H1 (cell line): ENCODE data around the gene GUF1. TPM values are rescaled to one million over a fixed set of nuclear protein-coding genes. Genes with fewer than 3 reads are reported as not detected.

ENCODE experiments used
- CTCF ChIA-PET: fragments of 300-600 bp; sonication (Branson Sonifier 250); formaldehyde crosslinking; loops from one replicate; lab custom pipeline; 2021; ENCODE audit not compliant: partially characterized antibody; lab: Charles Lee
- POLR2A ChIA-PET: fragments of 300-600 bp; sonication (Branson Sonifier 250); formaldehyde crosslinking; loops from one replicate; lab custom pipeline; 2021; ENCODE audit warnings: inconsistent platforms; ENCODE audit not compliant: partially characterized antibody; lab: Charles Lee
- DNase-seq, 2 experiments: peaks; one replicate each; pipeline versions ENCODE4 v3.0.0 to v3.0.0-alpha.2; 2010 to 2022; ENCODE audit warnings: low spot score in 2 of 2, low read depth in 1 of 2, mixed read lengths in 1 of 2
- FAIRE-seq: peaks from 2 replicates; lab custom pipeline; 2011; peaks lifted over from hg19 to GRCh38; lab: Jason Lieb, UNC
- H2AFZ ChIP-seq: 2 replicates; pipeline ENCODE4 v1.8.1; 2012; ENCODE audit warnings: low read length, inconsistent platforms
- H2AK5ac ChIP-seq: 2 replicates; pipeline ENCODE4 v1.6.1; 2013; ENCODE audit warnings: low read depth, low read length
- H2BK120ac ChIP-seq: replicated peaks from 2 replicates; pipeline ENCODE3; 2013; ENCODE audit warnings: low read depth, low read length, inconsistent platforms
- H2BK12ac ChIP-seq: 2 replicates; pipeline ENCODE4 v1.6.1; 2013; ENCODE audit warnings: low read depth, low read length
- H2BK15ac ChIP-seq: 2 replicates; pipeline ENCODE4 v1.6.1; 2013; ENCODE audit warnings: low read length
- H2BK20ac ChIP-seq: 2 replicates; pipeline ENCODE4 v1.6.1; 2013; ENCODE audit warnings: low read length
- H2BK5ac ChIP-seq: 2 replicates; pipeline ENCODE4 v1.6.1; 2013; ENCODE audit warnings: low read depth, low read length
- H3K14ac ChIP-seq: 2 replicates; pipeline ENCODE4 v1.6.1; 2013; ENCODE audit warnings: inconsistent platforms; ENCODE audit not compliant: insufficient read length
- H3K18ac ChIP-seq: 2 replicates; pipeline ENCODE4 v1.6.1; 2013; ENCODE audit warnings: low read length; ENCODE audit errors: extremely low read depth
- H3K23ac ChIP-seq: 2 replicates; pipeline ENCODE4 v1.6.1; 2013; ENCODE audit warnings: inconsistent platforms; ENCODE audit not compliant: insufficient read length
- H3K23me2 ChIP-seq: 2 replicates; pipeline ENCODE4 v1.6.1; 2013; ENCODE audit warnings: low read depth, low read length
- H3K27ac ChIP-seq: 2 replicates; pipeline ENCODE4 v1.6.1; 2011; ENCODE audit warnings: low read depth, low read length, inconsistent platforms
- H3K27me3 ChIP-seq, 4 experiments: replicated peaks in 1 of 4; 1 replicate in 1 of 4; 2 replicates in 3 of 4; pipeline versions ENCODE4 v1.6.1 to v1.8.1; 2011 to 2013; ENCODE audit warnings: low read length in 3 of 4, mild to moderate bottlenecking in 3 of 4, inconsistent platforms in 2 of 4, mixed read lengths in 2 of 4, moderate library complexity in 1 of 4; ENCODE audit not compliant: control insufficient read depth in 3 of 4, insufficient read depth in 3 of 4; ENCODE audit errors: extremely low read depth in 1 of 4
- H3K36me3 ChIP-seq, 4 experiments: 2 replicates each; pipeline versions ENCODE4 v1.6.1 to v1.8.1; 2011 to 2013; ENCODE audit warnings: mild to moderate bottlenecking in 4 of 4, low read length in 3 of 4, moderate library complexity in 2 of 4, control low read depth in 1 of 4, inconsistent platforms in 1 of 4; ENCODE audit not compliant: insufficient read depth in 4 of 4, control insufficient read depth in 2 of 4
- H3K4ac ChIP-seq: replicated peaks from 2 replicates; pipeline ENCODE3; 2013; ENCODE audit warnings: low read length, low read depth, mixed read lengths, inconsistent platforms; ENCODE audit not compliant: insufficient read length
- H3K4me1 ChIP-seq, 4 experiments: replicated peaks in 1 of 4; 1 replicate in 1 of 4; 2 replicates in 3 of 4; pipeline versions ENCODE4 v1.6.1 to v1.8.1; 2011 to 2013; ENCODE audit warnings: low read length in 3 of 4, inconsistent platforms in 2 of 4, mixed read lengths in 1 of 4; ENCODE audit not compliant: insufficient read depth in 4 of 4, control insufficient read depth in 3 of 4
- H3K4me2 ChIP-seq, 2 experiments: 2 replicates each; pipeline versions ENCODE4 v1.6.1 to v1.8.1; 2011 to 2013; ENCODE audit warnings: low read depth in 2 of 2, low read length in 2 of 2, control low read depth in 1 of 2, inconsistent platforms in 1 of 2, mild to moderate bottlenecking in 1 of 2; ENCODE audit not compliant: insufficient read depth in 1 of 2
- H3K4me3 ChIP-seq, 4 experiments: fragments of 200-600, 300-600 bp in 1 of 4; sonication (generic), shearing (Covaris generic), sonication (Bioruptor Twin) in 1 of 4; 2 replicates each; pipeline versions ENCODE4 v1.5.1 to v1.8.1; 2011 to 2016; ENCODE audit warnings: low read length in 4 of 4, low read depth in 3 of 4, control low read depth in 2 of 4, inconsistent platforms in 2 of 4, mild to moderate bottlenecking in 2 of 4, mixed read lengths in 1 of 4, moderate library complexity in 1 of 4; ENCODE audit not compliant: insufficient read depth in 2 of 4; ENCODE audit errors: extremely low read depth in 1 of 4
- H3K56ac ChIP-seq: replicated peaks from 2 replicates; pipeline ENCODE3; 2013; ENCODE audit warnings: low read depth, mild to moderate bottlenecking, mixed read lengths, low read length, inconsistent platforms; ENCODE audit not compliant: insufficient read length
- H3K79me1 ChIP-seq: 2 replicates; pipeline ENCODE4 v1.6.1; 2013; ENCODE audit warnings: low read depth, low read length, control low read depth
- H3K79me2 ChIP-seq, 2 experiments: 2 replicates each; pipeline versions ENCODE4 v1.6.1 to v1.8.1; 2012 to 2013; ENCODE audit warnings: low read length in 2 of 2, mild to moderate bottlenecking in 2 of 2, inconsistent platforms in 1 of 2; ENCODE audit not compliant: insufficient read depth in 2 of 2, control insufficient read depth in 1 of 2
- H3K9ac ChIP-seq, 4 experiments: replicated peaks in 1 of 4; 1 replicate in 1 of 4; 2 replicates in 3 of 4; pipeline versions ENCODE4 v1.6.1 to v1.8.1; 2011 to 2013; ENCODE audit warnings: low read depth in 3 of 4, low read length in 3 of 4, control low read depth in 2 of 4, mild to moderate bottlenecking in 2 of 4, moderate library complexity in 2 of 4, inconsistent platforms in 1 of 4; ENCODE audit errors: extremely low read depth in 1 of 4
- H3K9me3 ChIP-seq, 2 experiments: 2 replicates each; pipeline versions ENCODE4 v1.6.1 to v1.8.1; 2012 to 2013; ENCODE audit warnings: mild to moderate bottlenecking in 2 of 2, moderate library complexity in 2 of 2, control low read depth in 1 of 2, inconsistent platforms in 1 of 2, low read depth in 1 of 2, low read length in 1 of 2, mixed read lengths in 1 of 2; ENCODE audit not compliant: insufficient read depth in 2 of 2
- H4K20me1 ChIP-seq, 2 experiments: replicated peaks in 1 of 2; 2 replicates each; pipeline versions ENCODE3 to v1.8.1; 2011 to 2013; ENCODE audit warnings: inconsistent platforms in 2 of 2, low read length in 2 of 2, mild to moderate bottlenecking in 1 of 2; ENCODE audit not compliant: insufficient read depth in 2 of 2, control insufficient read depth in 1 of 2
- H4K5ac ChIP-seq: 2 replicates; pipeline ENCODE4 v1.6.1; 2013; ENCODE audit warnings: low read length, low read depth, mixed read lengths, inconsistent platforms; ENCODE audit not compliant: insufficient read length
- H4K8ac ChIP-seq: 2 replicates; pipeline ENCODE4 v1.8.0; 2013; ENCODE audit warnings: mild to moderate bottlenecking, moderate library complexity, low read length, inconsistent platforms; ENCODE audit not compliant: insufficient read depth; ENCODE audit errors: extremely low read depth
- H4K91ac ChIP-seq: replicated peaks from 2 replicates; pipeline ENCODE3; 2013; ENCODE audit warnings: low read length, mixed read lengths, inconsistent platforms; ENCODE audit not compliant: insufficient read length
- GTF2F1 ChIP-seq: IDR thresholded peaks from 2 replicates; pipeline ENCODE4 v1.6.1; 2012; ENCODE audit warnings: low read depth, low read length, improper control_type of control experiment, borderline replicate concordance
- WGBS, 2 experiments: shearing (Covaris generic) in 1 of 2; methylation state at CpG; one replicate each; pipeline versions ENCODE4 v1.1.6 to v1.1.7; 2013 to 2015; ENCODE audit warnings: low lambda C conversion rate in 2 of 2, mixed read lengths in 2 of 2, inconsistent platforms in 1 of 2, low coverage in 1 of 2, missing lambda C conversion rate in 1 of 2; ENCODE audit not compliant: insufficient replicate concordance in 2 of 2, insufficient coverage in 1 of 2, insufficient read length in 1 of 2; ENCODE audit errors: extremely low coverage in 1 of 2, missing lambda C conversion rate in 1 of 2; 5-methylcytosine and 5-hydroxymethylcytosine counted together
- polyA plus RNA-seq, 7 experiments: library from polyadenylated mRNA; depleted of rRNA in 3 of 7; stranded (reverse) in 5 of 7; unstranded in 2 of 7; fragments of >200 nt in 5 of 7; fragments of 200-250 nt in 2 of 7; gene quantifications; 1 replicate in 5 of 7; 2 replicates in 1 of 7; 4 replicates in 1 of 7; pipeline versions ENCODE4 v1.2.1 to v1.2.3, GENCODE V29; 2011 to 2013; ENCODE audit warnings: missing spikeins in 2 of 7, mixed read lengths in 2 of 7
- total RNA-seq: library from RNA; stranded (reverse); fragmentation: NEBNext Ultra II Directional; extraction: Animal tissue kit (Norgen Biotek cat#: 25700); gene quantifications from 2 replicates; pipeline ENCODE4 v1.2.1, GENCODE V29; 2021
- TF ChIP-seq, protein P1 (sequence below), 3 experiments: IDR thresholded peaks; 1 replicate in 2 of 3; 2 replicates in 1 of 3; pipeline versions ENCODE4 v1.5.1 to v1.6.1; 2011; ENCODE audit warnings: low read length in 3 of 3, mild to moderate bottlenecking in 3 of 3, inconsistent platforms in 2 of 3, low read depth in 1 of 3, moderate library complexity in 1 of 3; ENCODE audit not compliant: insufficient read depth in 1 of 3; ENCODE audit errors: control extremely low read depth in 1 of 3

GUF1 gene
- total and polyA plus RNA-seq, 2 of the 8 experiments (the other 6 are each of a cell fraction or from before 2014, with no cell fraction given) = 14.8 to 30.6 TPM

DNA sequence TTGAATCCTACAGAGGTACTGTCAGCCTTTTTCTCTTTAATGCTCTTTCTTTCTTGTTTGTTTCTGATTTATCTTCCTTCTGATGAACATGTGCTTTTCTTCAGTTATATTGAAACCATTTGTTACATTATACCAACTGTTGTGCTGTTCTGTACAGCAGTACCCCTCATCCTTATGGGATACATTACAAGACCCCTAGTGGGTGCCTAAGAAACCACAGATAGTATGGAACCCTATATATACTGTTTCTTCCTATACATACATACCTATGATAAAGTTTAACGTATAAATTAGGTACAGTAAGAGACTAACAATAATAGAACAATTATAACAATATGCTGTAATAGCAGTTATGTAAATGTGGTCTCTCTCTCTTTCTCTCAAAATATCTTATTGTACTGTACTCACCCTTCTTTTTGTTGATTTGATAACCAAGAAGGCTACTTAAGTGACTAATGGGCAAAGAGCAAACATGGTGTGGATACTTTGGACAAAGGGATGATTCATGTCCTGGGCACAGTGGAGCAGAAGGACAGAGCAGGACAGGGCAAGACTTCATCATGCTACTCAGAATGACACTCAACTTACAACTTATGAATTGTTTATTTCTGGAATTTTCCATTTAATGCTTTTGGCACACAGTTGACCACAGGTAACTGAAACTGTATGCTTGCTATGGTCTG, 16.1 kb upstream of the GUF1 start:
- no peak overlapping the region for H4K8ac ChIP-seq
- H2BK5ac ChIP-seq = no peak overlapping the region
- H3K4me1 ChIP-seq = peaks cover 0 to 6% (median 0%) of the 10 kb centered on the region in 4 experiments; a peak in 2 of 7 replicates
- no peak overlapping the region for H2AK5ac ChIP-seq
- H3K4ac ChIP-seq = no peak overlapping the region
- no peak overlapping the region for H3K4me2 ChIP-seq
- no peaks in the 10 kb centered on the region for H3K79me2 ChIP-seq
- DNase-seq (no peak), FAIRE-seq (no peak)
- no peak overlapping the region for H2BK120ac ChIP-seq
- H2AFZ ChIP-seq = no peak overlapping the region
- H2BK15ac ChIP-seq = no peak overlapping the region
- H4K5ac ChIP-seq = no peak overlapping the region
- WGBS, 2 experiments = 94% methylated on average over 1 of the region's 1 CpG; no CpG with 5 or more reads in 1 of the 2 experiments
- ChIA-PET POLR2A (no interaction called here), CTCF (interaction anchor here (0.7 kb wide), 1 partner anchor 13 kb away, joined by 3 read pairs; no protein-coding TSS in a partner anchor)
- TF ChIP-seq GTF2F1 = no peak
- TF ChIP-seq, protein P1, sequence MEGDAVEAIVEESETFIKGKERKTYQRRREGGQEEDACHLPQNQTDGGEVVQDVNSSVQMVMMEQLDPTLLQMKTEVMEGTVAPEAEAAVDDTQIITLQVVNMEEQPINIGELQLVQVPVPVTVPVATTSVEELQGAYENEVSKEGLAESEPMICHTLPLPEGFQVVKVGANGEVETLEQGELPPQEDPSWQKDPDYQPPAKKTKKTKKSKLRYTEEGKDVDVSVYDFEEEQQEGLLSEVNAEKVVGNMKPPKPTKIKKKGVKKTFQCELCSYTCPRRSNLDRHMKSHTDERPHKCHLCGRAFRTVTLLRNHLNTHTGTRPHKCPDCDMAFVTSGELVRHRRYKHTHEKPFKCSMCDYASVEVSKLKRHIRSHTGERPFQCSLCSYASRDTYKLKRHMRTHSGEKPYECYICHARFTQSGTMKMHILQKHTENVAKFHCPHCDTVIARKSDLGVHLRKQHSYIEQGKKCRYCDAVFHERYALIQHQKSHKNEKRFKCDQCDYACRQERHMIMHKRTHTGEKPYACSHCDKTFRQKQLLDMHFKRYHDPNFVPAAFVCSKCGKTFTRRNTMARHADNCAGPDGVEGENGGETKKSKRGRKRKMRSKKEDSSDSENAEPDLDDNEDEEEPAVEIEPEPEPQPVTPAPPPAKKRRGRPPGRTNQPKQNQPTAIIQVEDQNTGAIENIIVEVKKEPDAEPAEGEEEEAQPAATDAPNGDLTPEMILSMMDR (IDR thresholded peaks at IDR 0.05; ENCODE audit: control extremely low read depth in 1 of 3, insufficient read depth in 1 of 3, low read depth in 1 of 3, low read length in 3 of 3) = peak in 1 of 3 experiments; percentile 3; a peak in 1 of 4 replicates
- no peak overlapping the region for H3K18ac ChIP-seq
- H3K4me3 ChIP-seq = no peak overlapping the region
- no peak overlapping the region for H3K9ac ChIP-seq
- H3K23ac ChIP-seq = no peak overlapping the region
- no peaks in the 10 kb centered on the region for H4K20me1 ChIP-seq
- no peak overlapping the region for H2BK20ac ChIP-seq
- no peaks in the 10 kb centered on the region for H3K79me1 ChIP-seq
- H3K27me3 ChIP-seq = no peaks in the 10 kb centered on the region
- no peak overlapping the region for H3K27ac ChIP-seq
- no peak overlapping the region for H3K56ac ChIP-seq
- H4K91ac ChIP-seq = no peak overlapping the region
- H3K9me3 ChIP-seq = no peaks in the 10 kb centered on the region
- H3K36me3 ChIP-seq = no peaks in the 10 kb centered on the region
- no peaks in the 10 kb centered on the region for H3K23me2 ChIP-seq
- no peak overlapping the region for H3K14ac ChIP-seq
- no peak overlapping the region for H2BK12ac ChIP-seq
